A673 (cell line): ENCODE results near the gene PVR.

ENCODE experiments used
- EZH2 ChIP-seq: fragments of 200-600 bp; sonication (generic); IDR thresholded peaks from 2 replicates; pipeline ENCODE4 v1.6.1; 2017; ENCODE audit warnings: borderline replicate concordance, low read depth, mild to moderate bottlenecking, mixed read lengths, antibody characterized with exemption, low read length; ENCODE audit not compliant: poor library complexity, severe bottlenecking
- TF ChIP-seq, protein P1 (sequence below): fragments of 300-800, 200-600 bp; sonication (generic); conservative IDR thresholded peaks from 2 replicates; pipeline ENCODE4 v1.5.1; 2017; ENCODE audit warnings: low read depth, mild to moderate bottlenecking, antibody characterized with exemption, low read length, moderate library complexity, mixed read lengths

DNA sequence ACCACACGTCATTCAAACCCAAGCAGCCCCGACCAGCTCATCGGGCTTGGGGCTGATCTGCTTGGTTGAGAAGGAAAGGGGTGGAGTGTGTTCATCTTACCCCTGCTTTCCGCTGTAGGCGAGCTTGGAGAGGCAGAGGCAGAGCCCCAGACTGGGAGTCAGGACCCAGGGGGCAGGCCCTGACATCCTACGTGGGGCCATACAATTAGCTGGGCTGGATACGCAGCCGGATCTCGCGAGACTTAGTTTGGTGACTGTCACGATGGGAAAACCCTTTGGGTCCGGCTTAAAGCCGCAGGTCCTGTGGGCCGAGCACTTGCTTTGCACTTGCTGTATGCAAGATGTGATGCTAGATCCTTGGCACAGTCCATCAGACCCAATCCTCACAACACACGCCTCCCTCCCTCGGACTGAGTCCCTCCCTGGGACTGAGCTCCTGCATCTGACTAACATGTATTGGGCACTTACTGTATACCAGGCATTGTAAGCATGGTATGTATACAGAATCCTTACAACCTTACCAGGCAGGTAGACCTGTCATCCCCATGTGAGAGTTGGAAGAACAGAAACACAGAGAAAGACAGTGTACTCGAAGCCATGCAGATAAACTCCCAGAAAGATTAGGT is 59.0 kb downstream of the PVR start:
- no peak for TF ChIP-seq EZH2
- TF ChIP-seq, protein P1, sequence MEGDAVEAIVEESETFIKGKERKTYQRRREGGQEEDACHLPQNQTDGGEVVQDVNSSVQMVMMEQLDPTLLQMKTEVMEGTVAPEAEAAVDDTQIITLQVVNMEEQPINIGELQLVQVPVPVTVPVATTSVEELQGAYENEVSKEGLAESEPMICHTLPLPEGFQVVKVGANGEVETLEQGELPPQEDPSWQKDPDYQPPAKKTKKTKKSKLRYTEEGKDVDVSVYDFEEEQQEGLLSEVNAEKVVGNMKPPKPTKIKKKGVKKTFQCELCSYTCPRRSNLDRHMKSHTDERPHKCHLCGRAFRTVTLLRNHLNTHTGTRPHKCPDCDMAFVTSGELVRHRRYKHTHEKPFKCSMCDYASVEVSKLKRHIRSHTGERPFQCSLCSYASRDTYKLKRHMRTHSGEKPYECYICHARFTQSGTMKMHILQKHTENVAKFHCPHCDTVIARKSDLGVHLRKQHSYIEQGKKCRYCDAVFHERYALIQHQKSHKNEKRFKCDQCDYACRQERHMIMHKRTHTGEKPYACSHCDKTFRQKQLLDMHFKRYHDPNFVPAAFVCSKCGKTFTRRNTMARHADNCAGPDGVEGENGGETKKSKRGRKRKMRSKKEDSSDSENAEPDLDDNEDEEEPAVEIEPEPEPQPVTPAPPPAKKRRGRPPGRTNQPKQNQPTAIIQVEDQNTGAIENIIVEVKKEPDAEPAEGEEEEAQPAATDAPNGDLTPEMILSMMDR: no peak
